PC-9 (cell line): ENCODE measurements around the gene FBXO44. TPM values are rescaled to one million over a fixed set of nuclear protein-coding genes. Genes with fewer than 3 reads are reported as not detected.

ENCODE experiments used
- BruUV-seq: library from RNA; stranded (reverse); fragments of 400-500 nt; replicated peaks from 2 replicates; lab custom pipeline; 2021; lab: Mats Ljungman, UMichigan
- CTCF ChIA-PET: fragments of 300-600 bp; sonication (Branson Sonifier 250); formaldehyde crosslinking; loops from one replicate; lab custom pipeline; 2022; ENCODE audit warnings: antibody characterized with exemption; lab: Charles Lee
- POLR2A ChIA-PET: fragments of 300-600 bp; sonication (Branson Sonifier 250); formaldehyde crosslinking; loops from one replicate; lab custom pipeline; 2022; ENCODE audit warnings: antibody characterized with exemption; ENCODE audit not compliant: unreplicated experiment; lab: Charles Lee
- DNase-seq, 2 experiments: peaks; one replicate each; pipeline versions ENCODE4 v3.0.0 to v3.0.0-alpha.2; 2015 to 2022; ENCODE audit warnings: mixed read lengths in 1 of 2
- H2AFZ ChIP-seq: fragments of 200-600 bp; sonication (generic); 2 replicates; pipeline ENCODE4 v1.8.1; 2017; ENCODE audit warnings: antibody characterized with exemption
- H3F3A ChIP-seq: fragments of 200-600 bp; sonication (generic); 2 replicates; pipeline ENCODE4 v1.8.1; 2017; ENCODE audit warnings: antibody characterized with exemption, mild to moderate bottlenecking, low read depth; ENCODE audit not compliant: insufficient read depth
- H3K27ac ChIP-seq: fragments of 200-600 bp; sonication (generic); 2 replicates; pipeline ENCODE4 v1.6.1; 2016; ENCODE audit warnings: mixed run types
- H3K27me3 ChIP-seq: fragments of 200-600 bp; sonication (generic); 2 replicates; pipeline ENCODE4 v1.6.1; 2016; ENCODE audit warnings: low read depth, mixed run types; ENCODE audit not compliant: insufficient read depth
- H3K36me3 ChIP-seq: fragments of 200-600 bp; sonication (generic); 2 replicates; pipeline ENCODE4 v1.6.1; 2016; ENCODE audit warnings: low read depth, mixed run types
- H3K4me1 ChIP-seq: fragments of 200-600 bp; sonication (generic); replicated peaks from 2 replicates; pipeline ENCODE4 v1.6.1; 2016; ENCODE audit warnings: mixed run types; ENCODE audit not compliant: insufficient read depth
- H3K4me2 ChIP-seq: fragments of 200-600 bp; sonication (generic); 2 replicates; pipeline ENCODE4 v1.6.1; 2017; ENCODE audit warnings: mixed run types
- H3K4me3 ChIP-seq: fragments of 200-600 bp; sonication (generic); 2 replicates; pipeline ENCODE4 v1.6.1; 2016; ENCODE audit warnings: mixed run types
- H3K79me2 ChIP-seq: fragments of 200-600 bp; sonication (generic); 2 replicates; pipeline ENCODE4 v1.6.1; 2017; ENCODE audit warnings: low read depth, mixed run types
- H3K9me2 ChIP-seq: fragments of 200-600 bp; sonication (generic); 2 replicates; pipeline ENCODE4 v1.8.1; 2017; ENCODE audit warnings: mild to moderate bottlenecking; ENCODE audit not compliant: insufficient read depth
- H3K9me3 ChIP-seq: fragments of 200-600 bp; sonication (generic); 2 replicates; pipeline ENCODE4 v1.8.1; 2016; ENCODE audit warnings: low read depth; ENCODE audit not compliant: insufficient read depth
- H4K20me1 ChIP-seq: fragments of 200-600 bp; sonication (generic); 2 replicates; pipeline ENCODE4 v1.8.1; 2017; ENCODE audit not compliant: insufficient read depth
- CTCF ChIP-seq: fragments of 200-600 bp; sonication (generic); conservative IDR thresholded peaks from 2 replicates; pipeline ENCODE4 v1.6.1; 2017; ENCODE audit warnings: mixed run types, antibody characterized with exemption, mild to moderate bottlenecking, moderate library complexity
- EZH2 ChIP-seq: fragments of 200-600 bp; sonication (generic); IDR thresholded peaks from 2 replicates; pipeline ENCODE4 v1.8.0; 2017; ENCODE audit warnings: antibody characterized with exemption, low read depth
- intact Hi-C: fragments of 100-400 bp; cut with micrococcal nuclease; formaldehyde crosslinking; loops from one replicate; pipeline ENCODE4 v1.10.0; 2022; ENCODE audit not compliant: unreplicated experiment
- total RNA-seq: library from RNA; stranded (reverse); gene quantifications from 2 replicates; pipeline ENCODE4 v1.2.3, GENCODE V29; 2021

Gene FBXO44
- total RNA-seq, 1 experiment from 2014 or later = 31.9 TPM

- intact Hi-C loops = no loop called here
- BruUV-seq = no TSS peak
- POLR2A ChIA-PET = no interaction called here
These were observed 7.3 kb upstream of the FBXO44 start for GRCh38 chr1:11647333-11647732.

GRCh38 chr1:11648039-11648438 is 6.6 kb upstream of the FBXO44 start:
- no peak for DNase-seq
- CTCF ChIA-PET = interaction anchor here (0.5 to 0.7 kb wide), 2 partner anchors 330 to 553 kb away, joined by 3 to 8 read pairs; no protein-coding TSS in a partner anchor
- TF ChIP-seq CTCF = no peak
- TF ChIP-seq EZH2 = no peak
- Histone ChIP-seq H3K4me2 (no peak overlapping the region), H3K27ac (no peak overlapping the region), H3K27me3 (no peaks in the 10 kb centered on the region), H3K79me2 (no peaks in the 10 kb centered on the region), H3K4me3 (no peak overlapping the region), H2AFZ (no peak overlapping the region), H3K36me3 (no peaks in the 10 kb centered on the region), H3F3A (peaks cover 7% of the 10 kb centered on the region; the same call in 1 of the 2 replicates), H4K20me1 (no peaks in the 10 kb centered on the region), H3K9me3 (no peaks in the 10 kb centered on the region), H3K9me2 (no peaks in the 10 kb centered on the region), H3K4me1 (no peaks in the 10 kb centered on the region; the same call in 1 of the 2 replicates)
- BruUV-seq = no TSS peak
- intact Hi-C loops = no loop called here
- POLR2A ChIA-PET = no interaction called here

More at GRCh38 chr1:11647333-11647732, 7.3 kb upstream of the FBXO44 start:
- no peak overlapping the region for H3K4me2 ChIP-seq
- H3K36me3 ChIP-seq = no peaks in the 10 kb centered on the region
- H3K9me2 ChIP-seq = no peaks in the 10 kb centered on the region
- DNase-seq = no peak
- CTCF ChIA-PET = no interaction called here
- no peak overlapping the region for H3K27ac ChIP-seq
- TF ChIP-seq EZH2 = no peak
- no peak overlapping the region for H3K4me3 ChIP-seq
- H3F3A ChIP-seq = no peaks in the 10 kb centered on the region; the same call in 1 of the 2 replicates
- no peaks in the 10 kb centered on the region for H3K9me3 ChIP-seq
- H3K4me1 ChIP-seq = no peaks in the 10 kb centered on the region
- H3K27me3 ChIP-seq = no peaks in the 10 kb centered on the region
- no peaks in the 10 kb centered on the region for H4K20me1 ChIP-seq
- H2AFZ ChIP-seq = no peak overlapping the region
- no peaks in the 10 kb centered on the region for H3K79me2 ChIP-seq

GRCh38 chr1:11648732-11649158 is 5.9 kb upstream of the FBXO44 start:
- DNase-seq = no peak
- H3K4me2 ChIP-seq = no peak overlapping the region
- no peaks in the 10 kb centered on the region for H3K79me2 ChIP-seq
- intact Hi-C loops = no loop called here
- H3K27ac ChIP-seq = no peak overlapping the region
- H3K9me3 ChIP-seq = no peaks in the 10 kb centered on the region
- BruUV-seq = no TSS peak
- TF ChIP-seq CTCF = no peak
- TF ChIP-seq EZH2 = no peak
- no peak overlapping the region for H2AFZ ChIP-seq
- no peak overlapping the region for H3K4me3 ChIP-seq
- H3K4me1 ChIP-seq = no peaks in the 10 kb centered on the region; the same call in 1 of the 2 replicates
- CTCF ChIA-PET = no interaction called here
- no peaks in the 10 kb centered on the region for H3K9me2 ChIP-seq
- H3K27me3 ChIP-seq = no peaks in the 10 kb centered on the region
- H3K36me3 ChIP-seq = no peaks in the 10 kb centered on the region
- peaks cover 11% of the 10 kb centered on the region; the same call in 1 of the 2 replicates for H3F3A ChIP-seq
- H4K20me1 ChIP-seq = no peaks in the 10 kb centered on the region
- POLR2A ChIA-PET = no interaction called here

GRCh38 chr1:11649237-11649623 is 5.4 kb upstream of the FBXO44 start:
- CTCF ChIA-PET = no interaction called here
- H3K4me3 ChIP-seq = no peak overlapping the region
- no peak overlapping the region for H3K4me2 ChIP-seq
- no peak for DNase-seq
- peaks cover 14% of the 10 kb centered on the region; the same call in 1 of the 2 replicates for H3F3A ChIP-seq
- BruUV-seq = no TSS peak
- H3K36me3 ChIP-seq = no peaks in the 10 kb centered on the region
- TF ChIP-seq EZH2 = no peak
- no peak for TF ChIP-seq CTCF
- no peak overlapping the region for H3K27ac ChIP-seq
- no peaks in the 10 kb centered on the region; the same call in 1 of the 2 replicates for H3K4me1 ChIP-seq
- no peaks in the 10 kb centered on the region for H4K20me1 ChIP-seq
- POLR2A ChIA-PET = no interaction called here
- H2AFZ ChIP-seq = no peak overlapping the region
- H3K27me3 ChIP-seq = no peaks in the 10 kb centered on the region
- H3K79me2 ChIP-seq = no peaks in the 10 kb centered on the region
- H3K9me3 ChIP-seq = no peaks in the 10 kb centered on the region
- intact Hi-C loops = no loop called here
- no peaks in the 10 kb centered on the region for H3K9me2 ChIP-seq
